Measurements from ENCODE around the gene COLEC12.
A peak's percentile ranks its signal among the peaks of the same experiment; 100 is the strongest.

Gene COLEC12

GRCh38 chr18:507636-508035, 7.1 kb upstream of the COLEC12 start:
- DNase-seq (ENCODE audit: low read depth) = no peak
- H3K4me3 ChIP-seq (ENCODE audit: control insufficient read depth, low read depth, low read length) = no peak overlapping the region
- no peak for TF ChIP-seq CTCF (conservative IDR thresholded peaks at IDR 0.05; ENCODE audit: control insufficient read depth, insufficient read depth, low read depth, low read length)

GRCh38 chr18:506801-507200, 6.3 kb upstream of the COLEC12 start:
- H3K4me3 ChIP-seq (ENCODE audit: control insufficient read depth, low read depth, low read length) = no peak overlapping the region
- no peak for DNase-seq (ENCODE audit: low read depth)
- no peak for TF ChIP-seq CTCF (conservative IDR thresholded peaks at IDR 0.05; ENCODE audit: control insufficient read depth, insufficient read depth, low read depth, low read length)

GRCh38 chr18:506264-506663, 5.8 kb upstream of the COLEC12 start:
- no peak overlapping the region for H3K4me3 ChIP-seq (ENCODE audit: control insufficient read depth, low read depth, low read length)
- TF ChIP-seq CTCF (conservative IDR thresholded peaks at IDR 0.05; ENCODE audit: control insufficient read depth, insufficient read depth, low read depth, low read length) = no peak
- no peak for DNase-seq (ENCODE audit: low read depth)

- no peak for DNase-seq (ENCODE audit: low read depth)
- no peak for TF ChIP-seq CTCF (conservative IDR thresholded peaks at IDR 0.05; ENCODE audit: control insufficient read depth, insufficient read depth, low read depth, low read length)
- no peak overlapping the region for H3K4me3 ChIP-seq (ENCODE audit: control insufficient read depth, low read depth, low read length)
These were observed 5.1 kb upstream of the COLEC12 start for GRCh38 chr18:505483-506122.

- no peak for DNase-seq (ENCODE audit: low read depth)
- H3K4me3 ChIP-seq (ENCODE audit: control insufficient read depth, low read depth, low read length) = no peak overlapping the region
- TF ChIP-seq CTCF (conservative IDR thresholded peaks at IDR 0.05; ENCODE audit: control insufficient read depth, insufficient read depth, low read depth, low read length) = no peak
These were observed 859 bp upstream of the COLEC12 start for GRCh38 chr18:501406-501714.

GRCh38 chr18:499776-500631, 497 bp downstream of the COLEC12 start:
- peak overlapping the region; percentile 75 for H3K4me3 ChIP-seq (ENCODE audit: control insufficient read depth, low read depth, low read length)
- TF ChIP-seq CTCF (conservative IDR thresholded peaks at IDR 0.05; ENCODE audit: control insufficient read depth, insufficient read depth, low read depth, low read length) = no peak
- peak; percentile 61 for DNase-seq (ENCODE audit: low read depth)

All from fibroblast of mammary gland (primary cell).